Naive B cell (primary cell): ENCODE measurements around the gene SLAMF6. TPM values are rescaled to one million over a fixed set of nuclear protein-coding genes. Genes with fewer than 3 reads are reported as not detected.
"Not testable (repeated sequence)": the region's sequence is repeated elsewhere in the genome, so short reads cannot be mapped to it uniquely, and the experiment has no call there.

Source experiments
- ATAC-seq, 2 donors: fragments of 150-1000 bp; cut with Tn5 transposase; 2 replicates each; pipeline ENCODE4 v1.10.0; 2021; ENCODE audit warnings: low read depth in 2 of 2, mild to moderate bottlenecking in 2 of 2, moderate library complexity in 2 of 2
- DNase-seq: peaks from one replicate; pipeline ENCODE4 v3.0.0; 2022
- H3K27ac Mint-ChIP-seq, 6 donors: one replicate each; pipeline ENCODE4 v1.8.0; 2020 to 2022; ENCODE audit warnings: mild to moderate bottlenecking in 6 of 6, mixed read lengths in 6 of 6, moderate library complexity in 5 of 6, inconsistent platforms in 2 of 6
- H3K27me3 Mint-ChIP-seq, 3 donors: one replicate each; pipeline ENCODE4 v1.8.0; 2021 to 2022; ENCODE audit warnings: mixed read lengths in 3 of 3, mild to moderate bottlenecking in 1 of 3
- H3K36me3 Mint-ChIP-seq, 2 donors: one replicate each; pipeline ENCODE4 v1.8.0; 2020 to 2022; ENCODE audit warnings: mixed read lengths in 2 of 2, inconsistent platforms in 1 of 2, mild to moderate bottlenecking in 1 of 2
- H3K4me1 Mint-ChIP-seq, 3 donors: one replicate each; pipeline ENCODE4 v1.8.0; 2020 to 2022; ENCODE audit warnings: mixed read lengths in 3 of 3, inconsistent platforms in 1 of 3, mild to moderate bottlenecking in 1 of 3, moderate library complexity in 1 of 3
- H3K4me3 Mint-ChIP-seq, 8 donors: one replicate each; pipeline ENCODE4 v1.8.0; 2020 to 2022; ENCODE audit warnings: mild to moderate bottlenecking in 8 of 8, mixed read lengths in 8 of 8, moderate library complexity in 8 of 8, inconsistent platforms in 2 of 8
- H3K9me3 Mint-ChIP-seq, 7 donors: one replicate each; pipeline ENCODE4 v1.8.0; 2020 to 2022; ENCODE audit warnings: mixed read lengths in 7 of 7, mild to moderate bottlenecking in 5 of 7, inconsistent platforms in 2 of 7, moderate library complexity in 1 of 7
- polyA plus RNA-seq, 6 donors: library from polyadenylated mRNA; unstranded; fragments of 300-500 nt; fragmentation: Illumina TruSeq; gene quantifications; one replicate each; pipeline ENCODE4 v1.2.3, GENCODE V29; 2021; ENCODE audit warnings: low read depth in 6 of 6

The SLAMF6 gene
- polyA plus RNA-seq, 6 donors from 2014 or later: 164 to 256 (median 194) TPM

GRCh38 chr1:160521554-160521953 lies 1.5 kb downstream of the SLAMF6 start:
- Mint-ChIP-seq H3K27me3 (no peaks in the 10 kb centered on the region), H3K27ac (peak overlapping the region; percentile 80 to 96 (median 93)), H3K36me3 (peaks cover 10 to 18% of the 10 kb centered on the region in 2 donors), H3K9me3 (peaks cover 0 to 22% (median 10%) of the 10 kb centered on the region in 7 donors), H3K4me1 (peaks cover 55 to 85% (median 70%) of the 10 kb centered on the region in 3 donors), H3K4me3 (peak overlapping the region; percentile 90 to 99 (median 98))
- DNase-seq: no peak
- no peak for ATAC-seq

DNA sequence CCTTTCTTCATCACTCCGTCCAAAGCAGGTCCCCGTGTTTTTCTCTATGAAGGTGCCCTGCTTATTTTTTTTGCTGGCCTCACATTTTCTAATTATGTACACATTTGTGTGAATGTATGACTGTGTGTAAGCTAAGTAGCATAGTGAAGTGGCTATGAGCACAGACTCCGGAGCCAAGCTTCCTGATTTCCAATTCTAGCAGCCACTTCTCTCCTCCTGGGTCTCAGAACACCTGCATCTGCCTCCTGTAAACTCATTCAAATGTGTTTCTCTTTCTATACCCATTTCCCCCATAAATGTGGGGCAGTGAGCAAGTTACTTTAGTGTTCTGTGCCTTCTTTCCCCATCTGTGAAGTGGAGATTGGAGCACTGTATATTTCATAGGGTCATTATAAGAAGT lies 2.1 kb downstream of the SLAMF6 start:
- Mint-ChIP-seq H3K4me3 (peak overlapping the region; percentile 90 to 99 (median 98)), H3K27me3 (no peaks in the 10 kb centered on the region), H3K4me1 (peaks cover 60 to 90% (median 74%) of the 10 kb centered on the region in 3 donors), H3K36me3 (peaks cover 8 to 17% of the 10 kb centered on the region in 2 donors), H3K27ac (peak overlapping the region; percentile 80 to 96 (median 88)), H3K9me3 (peaks cover 0 to 17% (median 10%) of the 10 kb centered on the region in 7 donors)
- DNase-seq (peak; percentile 40), ATAC-seq (peak; percentile 68 to 71)

DNA sequence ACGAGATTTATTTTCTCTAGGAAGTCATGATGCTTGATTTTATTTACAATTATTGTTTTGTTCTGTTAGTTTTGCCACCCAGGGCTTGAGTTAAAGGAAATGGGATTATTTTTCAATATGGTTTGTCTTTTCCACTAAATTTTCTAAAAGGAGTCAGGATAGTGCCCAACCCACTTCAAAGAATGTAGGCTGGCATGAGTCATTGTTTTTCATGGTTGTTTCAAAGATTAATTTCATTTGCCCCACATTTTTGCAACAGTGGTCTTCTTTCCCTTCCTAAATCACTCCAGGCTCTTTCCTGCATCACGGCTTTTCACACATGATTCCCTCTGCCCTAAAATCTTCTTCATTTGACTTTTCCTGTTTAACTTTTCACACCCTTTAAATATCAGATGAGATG lies 2.5 kb downstream of the SLAMF6 start:
- Mint-ChIP-seq H3K27me3 (no peaks in the 10 kb centered on the region), H3K36me3 (peaks cover 8 to 17% of the 10 kb centered on the region in 2 donors), H3K9me3 (peaks cover 0 to 14% (median 8%) of the 10 kb centered on the region in 7 donors), H3K27ac (peak overlapping the region; percentile 80 to 96 (median 88)), H3K4me3 (peak overlapping the region; percentile 90 to 99 (median 98)), H3K4me1 (peaks cover 64 to 92% (median 77%) of the 10 kb centered on the region in 3 donors)
- no peak for DNase-seq
- no peak for ATAC-seq

DNA sequence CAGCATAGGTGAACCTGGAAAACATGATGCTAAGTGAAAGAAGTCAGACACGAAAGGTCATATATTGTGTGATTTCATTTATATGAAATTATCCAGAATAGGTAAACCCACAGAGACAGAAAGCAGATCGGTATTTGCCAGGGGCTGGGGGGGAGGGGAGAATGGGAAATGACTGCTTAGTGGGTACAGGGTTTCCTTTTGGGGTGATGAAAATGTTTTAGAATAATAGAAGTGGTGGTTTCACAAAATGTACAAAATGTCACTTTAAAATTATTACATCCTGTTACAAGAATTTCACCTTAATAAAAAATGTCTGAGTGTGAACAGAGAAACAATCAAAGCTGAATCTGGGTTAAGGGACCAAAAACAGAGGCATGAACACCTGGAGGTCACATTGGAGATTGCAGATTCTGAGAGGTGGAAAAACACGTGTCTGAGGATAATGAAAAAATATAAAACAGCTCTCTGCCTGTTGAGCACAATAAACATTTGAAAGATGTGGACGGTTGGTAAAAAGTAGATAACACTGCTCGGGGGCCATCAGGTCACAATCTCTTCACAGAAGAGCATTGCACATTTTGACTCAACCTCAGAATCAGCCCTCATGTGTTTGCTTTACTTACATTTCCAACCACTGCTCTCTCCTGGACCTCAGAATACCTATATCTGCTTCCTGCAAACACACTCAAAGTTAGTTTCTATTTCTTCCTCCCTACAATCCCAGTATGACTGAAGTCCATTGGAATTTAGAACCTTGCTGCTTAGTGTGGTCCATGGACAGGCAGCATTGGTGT lies 3.2 kb downstream of the SLAMF6 start:
- DNase-seq (no peak), ATAC-seq (peak; percentile 22 to 42)
- peaks cover 0 to 12% (median 2%) of the 10 kb centered on the region in 7 donors for H3K9me3 Mint-ChIP-seq
- H3K4me3 Mint-ChIP-seq: peak overlapping the region; percentile 90 to 99 (median 98)
- H3K27me3 Mint-ChIP-seq: no peaks in the 10 kb centered on the region
- H3K36me3 Mint-ChIP-seq: peaks cover 11 to 21% of the 10 kb centered on the region in 2 donors
- peak overlapping the region in 5 of 6 donors; percentile 80 to 96 (median 90) for H3K27ac Mint-ChIP-seq
- H3K4me1 Mint-ChIP-seq: peaks cover 72 to 92% (median 77%) of the 10 kb centered on the region in 3 donors

GRCh38 chr1:160517519-160517918 lies 5.5 kb downstream of the SLAMF6 start:
- Mint-ChIP-seq H3K9me3 (peaks cover 2 to 20% (median 12%) of the 10 kb centered on the region in 7 donors), H3K4me3 (peak overlapping the region in 5 of 8 donors; percentile 62 to 99 (median 93))

DNA sequence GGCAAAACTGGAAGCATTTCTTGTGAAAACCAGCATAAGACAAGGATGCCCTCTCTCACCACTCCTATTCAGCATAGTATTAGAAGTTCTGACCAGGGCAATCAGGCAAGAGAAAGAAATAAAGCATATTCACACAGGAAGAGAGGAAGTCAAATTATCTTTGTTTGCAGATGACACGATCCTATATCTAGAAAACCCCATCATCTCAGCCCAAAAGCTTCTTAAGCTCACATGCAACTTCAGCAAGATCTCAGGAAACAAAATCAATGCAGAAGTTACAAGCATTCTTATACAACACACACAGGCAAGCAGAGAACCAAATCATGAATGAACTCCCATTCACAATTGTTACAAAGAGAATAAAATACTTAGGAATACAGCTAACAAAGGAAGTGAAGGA lies 7.1 kb downstream of the SLAMF6 start:
- peak overlapping the region; percentile 27 to 95 (median 76) for H3K4me3 Mint-ChIP-seq
- peak overlapping the region; percentile 15 to 90 (median 62) for H3K27ac Mint-ChIP-seq
- not testable (repeated sequence) for H3K27me3 Mint-ChIP-seq, ATAC-seq, DNase-seq
- peaks cover 31 to 41% of the 10 kb centered on the region in 2 donors for H3K36me3 Mint-ChIP-seq
- peaks cover 74 to 91% (median 76%) of the 10 kb centered on the region in 3 donors for H3K4me1 Mint-ChIP-seq
- H3K9me3 Mint-ChIP-seq: peaks cover 4 to 26% (median 18%) of the 10 kb centered on the region in 7 donors

More at GRCh38 chr1:160517519-160517918, 5.5 kb downstream of the SLAMF6 start:
- not testable (repeated sequence) for H3K27me3 Mint-ChIP-seq, ATAC-seq, DNase-seq
- Mint-ChIP-seq H3K36me3 (peaks cover 26 to 31% of the 10 kb centered on the region in 2 donors), H3K27ac (peak overlapping the region in 4 of 6 donors; percentile 9 to 90 (median 52)), H3K4me1 (peaks cover 89 to 98% (median 89%) of the 10 kb centered on the region in 3 donors)

DNA sequence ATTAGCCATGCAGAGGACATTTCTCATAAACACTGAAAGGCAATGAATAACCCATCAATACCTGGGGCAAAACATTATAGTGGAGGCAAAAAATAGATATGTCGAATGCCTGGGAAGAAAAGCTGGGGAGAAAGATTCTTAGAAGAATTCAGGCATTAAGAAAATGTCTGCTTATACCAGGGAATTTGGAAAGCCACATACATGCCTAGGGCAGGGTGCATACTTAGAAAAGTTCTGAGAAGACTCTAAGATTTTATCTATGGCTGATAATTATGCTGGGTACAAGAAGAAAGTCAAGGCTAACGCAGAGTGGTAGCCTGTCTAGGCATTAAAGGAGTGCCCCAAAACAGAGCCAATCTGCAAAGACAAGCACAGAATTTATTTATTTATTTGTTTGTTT lies 18.4 kb downstream of the SLAMF6 start:
- H3K9me3 Mint-ChIP-seq: peaks cover 9 to 53% (median 42%) of the 10 kb centered on the region in 7 donors
- H3K36me3 Mint-ChIP-seq: peaks cover 69 to 71% of the 10 kb centered on the region in 2 donors
- peak overlapping the region in 3 of 8 donors; percentile 17 to 64 (median 38) for H3K4me3 Mint-ChIP-seq
- ATAC-seq (no peak), DNase-seq (no peak)
- peak overlapping the region; percentile 24 to 80 (median 53) for H3K27ac Mint-ChIP-seq
- no peaks in the 10 kb centered on the region for H3K27me3 Mint-ChIP-seq
- H3K4me1 Mint-ChIP-seq: peaks cover 55 to 77% (median 70%) of the 10 kb centered on the region in 3 donors

GRCh38 chr1:160503087-160503486 lies 20.0 kb downstream of the SLAMF6 start:
- Mint-ChIP-seq H3K9me3 (peaks cover 13 to 51% (median 32%) of the 10 kb centered on the region in 7 donors), H3K4me3 (peak overlapping the region in 6 of 8 donors; percentile 10 to 74 (median 42)), H3K4me1 (peaks cover 66 to 83% (median 80%) of the 10 kb centered on the region in 3 donors), H3K27ac (peak overlapping the region in 5 of 6 donors; percentile 1 to 94 (median 80)), H3K36me3 (peaks cover 70 to 71% of the 10 kb centered on the region in 2 donors), H3K27me3 (no peaks in the 10 kb centered on the region)
- DNase-seq (no peak), ATAC-seq (no peak)

GRCh38 chr1:160500321-160500990 lies 22.6 kb downstream of the SLAMF6 start:
- Mint-ChIP-seq H3K4me1 (peaks cover 65 to 88% (median 75%) of the 10 kb centered on the region in 3 donors), H3K36me3 (peaks cover 45 to 56% of the 10 kb centered on the region in 2 donors), H3K27ac (peak overlapping the region in 5 of 6 donors; percentile 39 to 87 (median 80)), H3K4me3 (peak overlapping the region in 5 of 8 donors; percentile 8 to 57 (median 34)), H3K27me3 (no peaks in the 10 kb centered on the region), H3K9me3 (peaks cover 2 to 26% (median 6%) of the 10 kb centered on the region in 7 donors)
- DNase-seq (no peak), ATAC-seq (no peak)

GRCh38 chr1:160499631-160500030 lies 23.4 kb downstream of the SLAMF6 start:
- Mint-ChIP-seq H3K27me3 (no peaks in the 10 kb centered on the region), H3K9me3 (peaks cover 0 to 20% (median 4%) of the 10 kb centered on the region in 7 donors), H3K36me3 (peaks cover 49 to 58% of the 10 kb centered on the region in 2 donors), H3K27ac (peak overlapping the region; percentile 46 to 83 (median 79)), H3K4me3 (peak overlapping the region in 3 of 8 donors; percentile 25 to 57 (median 43)), H3K4me1 (peaks cover 61 to 87% (median 70%) of the 10 kb centered on the region in 3 donors)
- no peak for DNase-seq
- no peak for ATAC-seq

DNA sequence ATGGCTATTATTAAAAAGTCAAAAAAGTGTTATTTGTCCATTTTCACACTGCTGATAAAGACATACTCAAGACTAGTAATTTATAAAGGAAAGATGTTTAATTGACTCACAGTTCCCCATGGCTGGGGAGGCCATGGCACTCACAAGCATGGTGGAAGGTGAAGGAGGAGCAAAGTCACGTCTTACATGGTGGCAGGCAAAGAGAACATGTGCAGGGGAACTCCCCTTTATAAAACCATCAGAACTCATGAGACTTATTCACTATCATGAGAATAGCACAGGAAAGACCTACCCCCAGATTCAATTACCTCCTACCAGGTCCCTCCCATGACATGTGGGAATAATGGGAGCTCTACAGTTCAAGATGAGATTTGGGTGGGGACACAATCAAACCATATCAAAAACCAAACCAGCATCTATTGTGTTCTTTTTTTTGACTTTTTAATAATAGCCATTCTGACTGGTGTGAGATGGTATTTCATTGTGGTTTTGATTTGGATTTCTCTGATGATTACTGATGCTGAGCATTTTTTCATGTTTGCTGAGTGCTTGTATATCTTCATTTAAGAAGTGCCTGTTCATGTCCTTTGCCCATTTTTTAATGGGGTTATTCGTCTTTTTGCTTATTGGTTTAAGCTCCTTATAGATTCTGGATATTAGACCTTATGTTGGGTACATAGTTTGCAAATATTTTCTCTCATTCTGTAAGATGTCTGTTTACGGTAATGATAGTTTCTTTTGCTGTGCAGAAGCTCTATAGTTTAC lies 24.6 kb downstream of the SLAMF6 start:
- Mint-ChIP-seq H3K4me3 (peak overlapping the region in 2 of 8 donors; percentile 16 to 22), H3K4me1 (peaks cover 55 to 81% (median 64%) of the 10 kb centered on the region in 3 donors), H3K9me3 (peaks cover 0 to 20% (median 5%) of the 10 kb centered on the region in 7 donors), H3K27ac (peak overlapping the region in 4 of 6 donors; percentile 20 to 57 (median 40)), H3K36me3 (peaks cover 54 to 57% of the 10 kb centered on the region in 2 donors)
- not testable (repeated sequence) for DNase-seq, ATAC-seq, H3K27me3 Mint-ChIP-seq

- DNase-seq (no peak), ATAC-seq (no peak)
- Mint-ChIP-seq H3K4me3 (peak overlapping the region in 1 of 8 donors; percentile 70), H3K9me3 (peaks cover 0 to 18% (median 5%) of the 10 kb centered on the region in 7 donors), H3K27me3 (no peaks in the 10 kb centered on the region), H3K27ac (peak overlapping the region; percentile 8 to 83 (median 58)), H3K4me1 (peaks cover 34 to 62% (median 42%) of the 10 kb centered on the region in 3 donors), H3K36me3 (peaks cover 33 to 39% of the 10 kb centered on the region in 2 donors)
Observed at GRCh38 chr1:160496334-160496733, 26.7 kb downstream of the SLAMF6 start.
